ENCODE results near the gene USHBP1.

- no peak for TF ChIP-seq CTCF (IDR thresholded peaks at IDR 0.05)
- TF ChIP-seq EP300 (IDR thresholded peaks at IDR 0.05) = no peak
- TF ChIP-seq POLR2AphosphoS5 (IDR thresholded peaks at IDR 0.05) = no peak
Observed at GRCh38 chr19:17281391-17282304, 17.1 kb upstream of the USHBP1 start, which contains the start of gene ANKLE1.

All from upper lobe of left lung (tissue), 4 donors.